ENCODE measurements around the gene BLOC1S5.
"Not testable (repeated sequence)": the region's sequence is repeated elsewhere in the genome, so short reads cannot be mapped to it uniquely, and the experiment has no call there.

BLOC1S5 gene

DNA sequence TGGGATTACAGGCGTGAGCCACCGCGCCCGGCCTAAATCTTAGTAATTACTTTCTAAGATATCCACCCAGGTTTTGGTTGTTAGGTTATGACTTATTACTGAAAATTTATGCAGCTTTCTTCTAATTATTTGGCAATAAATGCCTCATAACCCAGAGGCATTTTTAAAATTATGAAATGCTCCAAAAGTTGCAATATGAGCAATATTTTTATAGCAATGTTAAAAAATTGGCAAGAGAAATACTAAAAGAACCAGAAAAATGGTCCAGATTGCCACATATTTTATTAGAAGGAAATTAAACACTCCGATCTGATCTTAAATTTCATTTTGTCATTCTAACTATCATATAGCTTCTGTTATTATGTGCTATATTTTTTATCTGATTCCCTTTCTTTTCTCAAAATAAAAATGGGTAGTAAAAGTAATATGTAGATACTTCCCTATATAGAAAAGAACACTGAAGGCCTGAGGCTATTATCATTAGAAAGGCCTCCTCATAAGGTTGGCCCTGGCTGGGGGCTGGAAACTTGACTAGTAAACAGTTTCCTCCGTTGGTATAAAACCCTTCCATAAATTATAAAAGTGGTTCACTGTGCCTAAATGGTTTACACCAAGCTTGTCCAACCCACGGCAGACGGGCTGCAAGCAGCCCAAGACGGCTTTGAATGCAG is 22.1 kb downstream of the BLOC1S5 start:
- DNase-seq = no peak

DNA sequence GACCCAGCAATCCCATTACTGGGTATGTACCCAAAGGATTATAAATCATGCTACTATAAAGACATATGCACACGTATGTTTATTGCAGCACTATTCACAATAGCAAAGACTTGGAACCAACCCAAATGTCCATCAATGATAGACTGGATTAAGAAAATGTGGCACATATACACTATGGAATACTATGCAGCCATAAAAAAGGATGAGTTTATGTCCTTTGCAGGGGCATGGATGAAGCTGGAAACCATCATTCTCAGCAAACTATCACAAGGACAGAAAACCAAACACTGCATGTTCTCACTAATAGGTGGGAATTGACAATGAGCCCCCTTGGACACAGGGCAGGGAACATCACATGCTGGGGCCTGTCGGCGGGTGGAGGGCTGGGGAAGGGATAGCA is 30.1 kb downstream of the BLOC1S5 start:
- DNase-seq = not testable (repeated sequence)

GRCh38 chr6:8030920-8031319 is 33.3 kb downstream of the BLOC1S5 start:
- DNase-seq = no peak

GRCh38 chr6:8029243-8029870 is 34.8 kb downstream of the BLOC1S5 start:
- no peak for DNase-seq

GRCh38 chr6:8027965-8028651 is 36.1 kb downstream of the BLOC1S5 start:
- no peak for DNase-seq

- DNase-seq = no peak
These were observed 37.4 kb downstream of the BLOC1S5 start for GRCh38 chr6:8026800-8027199.

DNA sequence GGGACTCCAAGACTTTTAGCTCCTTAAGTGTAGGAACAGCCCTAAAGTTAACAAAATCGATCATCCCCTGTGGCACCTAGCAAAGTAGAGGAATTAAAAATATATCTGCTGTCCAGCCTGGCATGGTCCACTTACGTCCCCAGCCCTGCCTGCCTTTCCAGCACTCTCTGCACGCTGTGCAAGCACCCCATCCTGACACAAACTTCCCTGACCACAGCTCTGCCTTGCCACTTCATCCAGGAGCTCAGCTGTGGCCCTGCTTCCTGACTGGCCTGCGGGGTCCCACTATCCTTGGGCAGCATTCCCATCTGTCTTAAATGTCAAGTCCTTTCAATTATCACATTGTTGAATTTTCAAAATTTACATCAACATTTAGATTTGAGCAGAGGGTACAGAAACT is 39.0 kb downstream of the BLOC1S5 start:
- no peak for DNase-seq

DNA sequence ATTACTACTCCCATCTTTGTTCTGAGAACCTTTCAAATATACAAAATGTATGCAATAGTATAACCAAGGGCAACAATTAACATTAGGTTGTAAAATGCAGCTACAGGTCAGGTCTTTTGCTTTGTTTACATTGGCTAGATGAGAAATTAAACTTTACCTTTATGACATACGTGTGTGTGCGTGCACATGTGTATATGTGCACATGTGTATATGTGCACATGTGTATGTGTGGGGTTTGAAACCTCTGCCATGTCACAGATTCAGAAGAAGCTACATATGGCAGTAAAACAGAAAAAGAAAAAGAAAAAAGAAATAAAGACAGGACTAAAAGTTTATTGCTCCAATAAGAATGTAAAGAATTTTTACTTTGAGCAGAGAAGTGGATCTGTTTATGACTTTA is 40.6 kb downstream of the BLOC1S5 start:
- DNase-seq = no peak

GRCh38 chr6:8020083-8020482 is 44.1 kb downstream of the BLOC1S5 start:
- DNase-seq = no peak

DNA sequence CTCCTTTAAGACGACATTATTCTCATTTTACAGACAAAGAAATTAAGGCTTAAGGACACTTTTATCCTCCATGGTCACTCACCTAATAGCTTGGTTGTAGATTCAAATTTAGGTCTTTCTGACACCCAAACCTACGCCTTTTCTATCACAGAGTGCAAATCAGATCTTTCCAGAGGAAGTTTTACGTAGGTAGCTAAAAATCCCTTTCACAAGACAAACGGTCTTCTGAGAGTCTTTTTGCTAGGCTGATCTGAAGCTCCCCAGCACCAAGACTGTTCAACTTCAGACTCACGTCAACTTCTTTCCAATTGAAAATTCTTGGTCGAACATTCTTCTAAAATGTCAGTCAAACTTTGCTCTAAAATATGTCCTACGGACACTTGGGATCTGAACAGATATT is 46.5 kb downstream of the BLOC1S5 start:
- DNase-seq = no peak

GRCh38 chr6:8017276-8017701 is 46.9 kb downstream of the BLOC1S5 start:
- DNase-seq = no peak

GRCh38 chr6:8014947-8015346 is 49.2 kb downstream of the BLOC1S5 start:
- no peak for DNase-seq

- no peak for DNase-seq
These were observed 50.4 kb downstream of the BLOC1S5 start for GRCh38 chr6:8013763-8014162.

DNA sequence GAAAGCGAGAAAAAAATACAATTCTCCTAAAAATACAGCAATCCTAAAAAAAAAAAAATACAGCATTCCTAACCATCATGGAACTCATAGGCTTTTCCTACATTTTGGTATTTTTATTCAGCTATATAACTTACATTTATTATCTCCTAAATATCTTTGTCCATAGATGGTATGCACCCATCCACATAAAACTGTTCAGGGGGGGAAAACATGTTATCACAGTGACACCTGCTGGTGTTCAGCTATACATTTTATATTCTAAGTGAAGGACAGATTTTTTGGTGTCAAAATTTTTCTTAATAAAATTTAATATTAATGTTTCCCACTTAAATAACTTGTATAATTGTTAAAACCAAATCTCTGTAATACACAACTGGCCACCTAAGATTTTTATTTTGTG is 58.0 kb downstream of the BLOC1S5 start:
- no peak for DNase-seq

- DNase-seq = no peak
These were observed 59.1 kb downstream of the BLOC1S5 start for GRCh38 chr6:8005136-8005535.

- no peak for DNase-seq
These were observed 63.6 kb downstream of the BLOC1S5 start for GRCh38 chr6:8000636-8001035.

DNA sequence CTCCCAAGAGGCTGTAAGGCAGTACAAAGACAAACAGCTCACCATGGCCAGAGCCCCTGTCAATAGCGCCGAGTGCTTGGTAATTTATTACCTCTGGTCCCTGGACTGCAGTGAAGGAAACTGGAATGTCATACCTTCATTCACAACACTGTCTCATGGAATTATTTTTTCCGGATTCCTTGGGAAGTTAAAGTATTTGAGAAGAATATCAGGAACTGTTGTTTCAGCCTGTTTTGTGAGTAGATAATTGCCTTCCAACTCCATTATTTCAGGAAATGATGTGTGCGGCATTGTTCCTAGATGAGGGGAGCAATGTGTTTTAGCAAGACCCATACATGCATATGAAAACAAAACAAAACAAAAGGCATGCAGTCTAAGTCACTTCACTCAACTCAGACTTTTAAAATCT is 64.0 kb downstream of the BLOC1S5 start:
- DNase-seq = no peak

- DNase-seq = no peak
These were observed 65.0 kb downstream of the BLOC1S5 start for GRCh38 chr6:7999201-7999600.

DNA sequence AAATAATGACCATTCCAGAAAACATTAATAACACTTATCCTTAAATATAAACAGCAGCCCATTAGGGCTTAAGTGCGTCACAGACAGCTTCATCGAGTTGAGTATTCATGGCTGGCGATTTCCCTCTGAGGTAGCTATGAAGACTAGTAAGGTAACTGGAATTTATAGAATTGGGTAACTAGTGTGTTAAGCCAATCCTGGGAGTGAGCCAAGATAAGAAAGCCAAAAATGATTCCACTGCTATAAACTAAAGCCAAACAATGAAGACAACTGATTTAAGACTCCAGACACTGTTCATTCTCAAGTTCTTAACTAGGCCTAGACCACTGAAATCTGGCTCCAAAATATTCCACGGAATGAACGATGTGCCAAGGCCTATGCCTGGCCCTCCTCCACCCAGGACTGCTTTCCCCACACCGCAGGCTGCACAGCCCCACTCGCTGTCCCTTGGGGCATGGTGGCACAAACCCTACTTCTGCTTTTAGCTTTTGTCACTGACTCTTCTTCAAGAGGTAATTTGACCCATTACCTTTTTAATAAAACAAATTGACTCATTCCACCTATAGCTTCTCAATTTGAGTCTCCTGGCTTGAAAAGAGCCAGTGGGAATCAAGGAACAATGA is 66.0 kb downstream of the BLOC1S5 start:
- no peak for DNase-seq

GRCh38 chr6:7997286-7997685 is 66.9 kb downstream of the BLOC1S5 start:
- DNase-seq = no peak

DNA sequence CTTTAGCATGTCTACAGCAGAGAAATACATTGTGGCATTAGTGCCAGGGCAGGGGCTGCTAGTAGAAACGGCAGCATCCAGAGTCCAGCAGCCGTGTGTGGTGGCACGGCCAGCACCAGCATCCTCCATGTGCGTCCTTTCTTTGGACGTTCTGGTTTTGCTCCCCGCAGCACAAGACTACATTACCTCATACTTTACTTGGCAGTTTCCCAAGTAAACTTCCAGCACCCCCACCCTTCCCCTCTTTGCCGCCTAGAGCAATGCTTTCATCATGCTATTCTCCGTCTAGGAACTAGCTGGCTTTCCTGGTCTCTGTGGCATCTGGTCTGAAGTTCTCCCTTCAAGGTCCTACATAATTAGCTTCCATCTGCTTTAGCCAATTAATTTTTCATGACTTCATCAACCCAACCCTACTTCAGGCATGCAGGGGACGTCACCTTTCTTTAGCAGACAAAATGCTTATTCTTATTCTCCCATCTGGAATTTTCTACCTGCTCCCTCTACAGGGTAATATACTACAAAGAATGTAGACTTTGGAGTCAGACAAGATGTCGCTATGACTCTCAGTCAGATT is 67.6 kb downstream of the BLOC1S5 start:
- no peak for DNase-seq

GRCh38 chr6:7993952-7994351 is 70.2 kb downstream of the BLOC1S5 start:
- DNase-seq = no peak

DNA sequence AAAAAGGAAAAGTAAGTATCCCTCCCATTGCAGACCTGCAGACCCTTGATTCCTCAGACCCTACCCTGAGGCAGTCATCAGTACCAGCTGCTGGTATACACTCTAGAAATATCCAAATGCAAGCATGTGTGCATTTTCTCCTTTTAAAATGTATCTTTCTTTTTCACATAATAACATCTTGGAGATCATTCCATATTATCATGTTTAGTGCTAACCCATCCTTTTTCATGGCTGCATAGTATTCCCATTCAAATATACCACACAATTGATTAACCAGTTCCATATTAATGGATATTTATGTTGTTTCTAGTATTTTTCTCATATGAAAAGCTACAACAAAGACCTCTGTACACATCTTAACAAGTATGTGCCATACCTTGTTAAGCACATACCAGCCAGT is 70.8 kb downstream of the BLOC1S5 start:
- DNase-seq = no peak

Measured in central memory CD4-positive, alpha-beta T cell (primary cell).